ENCODE measurements around the gene USP9Y. TPM values are rescaled to one million over a fixed set of nuclear protein-coding genes. Genes with fewer than 3 reads are reported as not detected.

USP9Y gene
- total and polyA plus RNA-seq, 2 donors (not counting 3 experiments of a cell fraction or from before 2014, with no cell fraction given) = 13.6 to 17.4 TPM

GRCh38 chrY:12826791-12827190 lies 125.8 kb downstream of the USP9Y start:
- CTCF ChIA-PET = no interaction called here
- H4K20me1 ChIP-seq (replicated peaks; ENCODE audit: control insufficient read depth, extremely low read depth, insufficient read depth, low read length) = no peaks in the 10 kb centered on the region
- no peaks in the 10 kb centered on the region for H3K27me3 ChIP-seq (ENCODE audit: control insufficient read depth in 2 of 2, insufficient read depth in 2 of 2, low read length in 2 of 2)
- H2AFZ ChIP-seq (ENCODE audit: low read depth, low read length) = no peak overlapping the region
- dilution Hi-C loops (cut with MboI; ENCODE audit: extremely low pct_ligation_motif_present, low sequenced_read_pairs) (no loop called here), intact Hi-C loops (cut with micrococcal nuclease) (no loop called here)
- DNase-seq (ENCODE audit: low read depth, low spot score) = no peak
- TF ChIP-seq EZH2 (IDR thresholded peaks at IDR 0.05; ENCODE audit: borderline replicate concordance, low read depth, low read length, severe bottlenecking) (no peak), JUN (IDR thresholded peaks at IDR 0.05; ENCODE audit: borderline replicate concordance, insufficient read depth, insufficient read length, low read depth) (no peak), MAX (IDR thresholded peaks at IDR 0.05; ENCODE audit: insufficient read depth, insufficient read length) (no peak), FOS (IDR thresholded peaks at IDR 0.05; ENCODE audit: borderline replicate concordance, insufficient read depth, low read length) (no peak), MYC (IDR thresholded peaks at IDR 0.05; ENCODE audit: low read depth, low read length) (no peak), POLR2AphosphoS5 (IDR thresholded peaks at IDR 0.05; ENCODE audit: insufficient read depth, low read depth, low read length) (no peak), POLR2A (IDR thresholded peaks at IDR 0.05; ENCODE audit: low read depth, low read length) (no peak), GATA2 (IDR thresholded peaks at IDR 0.05; ENCODE audit: insufficient read depth, insufficient read length, low read depth, low read length) (no peak)
- TF ChIP-seq, protein P1, sequence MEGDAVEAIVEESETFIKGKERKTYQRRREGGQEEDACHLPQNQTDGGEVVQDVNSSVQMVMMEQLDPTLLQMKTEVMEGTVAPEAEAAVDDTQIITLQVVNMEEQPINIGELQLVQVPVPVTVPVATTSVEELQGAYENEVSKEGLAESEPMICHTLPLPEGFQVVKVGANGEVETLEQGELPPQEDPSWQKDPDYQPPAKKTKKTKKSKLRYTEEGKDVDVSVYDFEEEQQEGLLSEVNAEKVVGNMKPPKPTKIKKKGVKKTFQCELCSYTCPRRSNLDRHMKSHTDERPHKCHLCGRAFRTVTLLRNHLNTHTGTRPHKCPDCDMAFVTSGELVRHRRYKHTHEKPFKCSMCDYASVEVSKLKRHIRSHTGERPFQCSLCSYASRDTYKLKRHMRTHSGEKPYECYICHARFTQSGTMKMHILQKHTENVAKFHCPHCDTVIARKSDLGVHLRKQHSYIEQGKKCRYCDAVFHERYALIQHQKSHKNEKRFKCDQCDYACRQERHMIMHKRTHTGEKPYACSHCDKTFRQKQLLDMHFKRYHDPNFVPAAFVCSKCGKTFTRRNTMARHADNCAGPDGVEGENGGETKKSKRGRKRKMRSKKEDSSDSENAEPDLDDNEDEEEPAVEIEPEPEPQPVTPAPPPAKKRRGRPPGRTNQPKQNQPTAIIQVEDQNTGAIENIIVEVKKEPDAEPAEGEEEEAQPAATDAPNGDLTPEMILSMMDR (IDR thresholded peaks at IDR 0.05; ENCODE audit: extremely low read depth in 1 of 2, insufficient read depth in 1 of 2, low read depth in 1 of 2, low read length in 2 of 2) = no peak
- H3K9me1 ChIP-seq (replicated peaks; ENCODE audit: control insufficient read depth, extremely low read depth, insufficient read depth, low read length) = no peaks in the 10 kb centered on the region
- no peaks in the 10 kb centered on the region for H3K4me1 ChIP-seq (ENCODE audit: control insufficient read depth, extremely low read depth, insufficient read depth, low read length)
- no peak overlapping the region for H3K9ac ChIP-seq (replicated peaks; ENCODE audit: extremely low read depth, insufficient read depth, low read length)
- no peaks in the 10 kb centered on the region for H3K9me3 ChIP-seq (replicated peaks; ENCODE audit: control insufficient read depth, insufficient read depth, low read length)
- no peaks in the 10 kb centered on the region for H3K36me3 ChIP-seq (ENCODE audit: control insufficient read depth in 2 of 2, extremely low read depth in 1 of 2, insufficient read depth in 2 of 2, low read length in 2 of 2)
- FAIRE-seq = no peak
- no TSS peak for BruUV-seq (replicated peaks)
- H3K4me2 ChIP-seq (ENCODE audit: insufficient read depth, low read length) = no peak overlapping the region
- no peaks in the 10 kb centered on the region for H3K79me2 ChIP-seq (ENCODE audit: control insufficient read depth, insufficient read depth, low read length)
- no peak overlapping the region for H3K4me3 ChIP-seq (replicated peaks in 1 of 3; ENCODE audit: insufficient read depth in 1 of 3, low read depth in 1 of 3, low read length in 3 of 3)
- POLR2A ChIA-PET = no interaction called here
- H3K27ac ChIP-seq (ENCODE audit: insufficient read depth, low read depth, low read length) = no peak overlapping the region
